ENCODE data around the gene LHFPL3. TPM values are rescaled to one million over a fixed set of nuclear protein-coding genes. Genes with fewer than 3 reads are reported as not detected.
"Not testable (repeated sequence)": the region's sequence is repeated elsewhere in the genome, so short reads cannot be mapped to it uniquely, and the experiment has no call there.

Gene LHFPL3
- total RNA-seq, 1 experiment from 2014 or later = not detected

GRCh38 chr7:104595591-104595990, 267.2 kb downstream of the LHFPL3 start:
- DNase-seq (ENCODE audit: low read depth) = not testable (repeated sequence)

- DNase-seq (ENCODE audit: low read depth) = no peak
These were observed 275.6 kb downstream of the LHFPL3 start for GRCh38 chr7:104603957-104604356.

GRCh38 chr7:104604706-104605105, 276.3 kb downstream of the LHFPL3 start:
- no peak for DNase-seq (ENCODE audit: low read depth)

GRCh38 chr7:104621321-104621720, 292.9 kb downstream of the LHFPL3 start:
- no peak for DNase-seq (ENCODE audit: low read depth)

DNA sequence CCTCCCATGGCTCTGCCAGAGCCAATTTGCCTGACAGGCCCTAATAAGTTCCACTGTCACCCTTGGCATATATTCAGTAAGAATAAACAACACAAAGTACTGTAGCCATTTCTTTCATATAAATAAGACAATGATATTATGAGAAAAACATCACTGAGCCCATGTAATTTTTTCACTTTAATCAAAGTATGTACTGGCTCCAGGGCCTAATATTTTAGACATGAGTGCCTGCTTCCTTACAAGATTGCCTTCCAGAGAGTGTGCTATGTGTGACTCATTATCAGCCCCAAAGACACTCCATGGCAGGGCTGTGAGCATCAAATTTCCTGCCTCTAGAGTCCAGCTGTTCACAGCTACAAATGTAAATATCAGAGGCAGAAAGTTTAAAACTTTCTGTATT, 297.6 kb downstream of the LHFPL3 start:
- DNase-seq (ENCODE audit: low read depth) = no peak

DNA sequence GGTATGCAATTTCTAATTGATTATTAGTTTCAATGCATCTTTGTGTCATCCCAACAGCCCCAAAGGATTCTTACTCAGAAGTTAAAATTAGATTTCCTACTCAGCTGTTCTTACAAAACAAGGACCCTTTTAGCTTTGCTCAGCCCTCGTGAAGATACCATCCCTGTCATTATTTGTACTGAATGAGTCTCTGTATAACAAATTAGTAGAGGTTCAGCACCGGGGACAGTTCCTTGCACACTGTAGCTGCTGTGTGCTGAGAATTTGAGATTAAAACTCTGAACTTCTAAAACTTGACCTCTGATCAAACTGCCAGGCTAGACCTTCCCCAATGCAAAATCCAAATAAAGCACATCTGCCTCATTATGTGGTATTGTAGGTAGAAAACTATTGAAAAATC, 299.1 kb downstream of the LHFPL3 start:
- DNase-seq (ENCODE audit: low read depth) = peak; percentile 15

DNA sequence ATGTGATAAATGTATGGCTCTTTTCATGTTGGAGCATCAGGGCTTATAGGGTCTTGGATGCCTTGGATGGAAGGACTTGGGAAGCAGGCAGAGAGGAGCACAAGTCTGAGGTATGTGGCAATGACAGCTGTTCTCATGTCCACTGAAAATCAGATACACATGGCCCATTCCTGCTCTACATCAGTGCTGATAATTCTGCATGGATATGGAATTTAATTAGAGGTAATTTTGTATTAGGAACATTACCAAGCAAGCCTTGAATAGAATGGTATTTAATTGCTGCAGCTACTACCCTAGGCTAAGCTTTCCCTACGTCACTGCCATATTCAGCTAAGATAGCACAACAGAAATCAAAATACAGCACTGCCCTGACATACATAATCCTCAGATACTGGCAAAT, 299.6 kb downstream of the LHFPL3 start:
- no peak for DNase-seq (ENCODE audit: low read depth)

DNA sequence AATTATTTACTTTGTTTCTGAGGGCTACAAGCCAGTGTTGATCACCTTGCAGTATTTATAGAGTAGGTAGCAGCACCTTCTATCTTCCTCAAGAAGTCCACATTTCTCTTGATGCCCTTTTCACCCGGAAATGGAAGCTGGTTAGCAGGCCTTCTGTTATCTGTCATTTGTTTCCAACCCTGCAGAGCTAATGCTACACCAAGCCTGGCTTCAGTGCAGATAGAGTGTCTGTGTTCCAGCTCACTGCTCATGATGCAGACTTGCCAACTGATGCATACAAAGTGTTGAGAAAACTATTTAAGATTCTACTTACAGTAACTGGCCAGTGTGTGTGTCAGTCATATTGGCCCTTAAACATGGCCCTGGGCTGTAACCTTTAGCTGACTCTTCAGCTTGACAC, 301.0 kb downstream of the LHFPL3 start:
- DNase-seq (ENCODE audit: low read depth) = no peak

DNA sequence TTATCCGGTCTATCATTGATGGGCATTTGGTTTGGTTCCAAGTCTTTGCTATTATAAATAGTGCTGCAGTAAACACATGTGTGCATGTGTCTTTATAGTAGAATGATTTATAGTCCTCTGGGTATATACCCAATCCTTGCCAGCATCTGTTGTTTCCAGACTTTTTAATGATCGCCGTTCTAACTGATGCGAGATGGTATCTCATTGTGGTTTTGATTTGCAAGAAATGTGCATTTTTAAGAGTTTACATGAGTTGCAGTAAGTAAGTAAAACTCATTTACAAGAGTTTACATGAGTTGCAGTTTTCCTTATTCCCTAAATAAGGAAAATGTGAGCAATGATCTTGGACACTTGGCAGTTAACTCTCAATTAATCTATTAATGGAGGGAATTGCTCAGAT, 312.1 kb downstream of the LHFPL3 start:
- no peak for DNase-seq (ENCODE audit: low read depth)

DNA sequence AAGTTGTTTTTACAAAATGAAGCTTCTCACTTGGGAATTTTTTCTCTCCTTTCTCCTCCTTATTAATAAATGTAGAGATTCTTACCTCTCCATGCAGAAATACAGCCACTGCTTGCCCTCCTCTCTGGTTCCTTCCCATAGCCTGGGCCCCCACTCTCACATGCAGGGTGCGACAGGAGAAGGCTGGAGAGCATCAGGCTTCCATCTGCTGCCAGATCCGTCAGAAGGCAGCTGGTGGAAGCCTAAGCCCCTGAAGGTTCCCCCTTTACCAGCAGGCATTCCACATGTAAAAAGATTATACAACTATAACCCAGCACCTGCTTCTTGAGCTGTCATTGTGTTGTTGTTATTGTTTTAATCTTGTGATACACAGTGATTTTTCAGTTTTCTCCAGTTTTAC, 314.2 kb downstream of the LHFPL3 start:
- DNase-seq (ENCODE audit: low read depth) = no peak

GRCh38 chr7:104643587-104644217, 315.3 kb downstream of the LHFPL3 start:
- no peak for DNase-seq (ENCODE audit: low read depth)

- DNase-seq (ENCODE audit: low read depth) = peak; percentile 45
These were observed 322.7 kb downstream of the LHFPL3 start for GRCh38 chr7:104650991-104651640.

GRCh38 chr7:104652434-104652833, 324.0 kb downstream of the LHFPL3 start:
- no peak for DNase-seq (ENCODE audit: low read depth)

DNA sequence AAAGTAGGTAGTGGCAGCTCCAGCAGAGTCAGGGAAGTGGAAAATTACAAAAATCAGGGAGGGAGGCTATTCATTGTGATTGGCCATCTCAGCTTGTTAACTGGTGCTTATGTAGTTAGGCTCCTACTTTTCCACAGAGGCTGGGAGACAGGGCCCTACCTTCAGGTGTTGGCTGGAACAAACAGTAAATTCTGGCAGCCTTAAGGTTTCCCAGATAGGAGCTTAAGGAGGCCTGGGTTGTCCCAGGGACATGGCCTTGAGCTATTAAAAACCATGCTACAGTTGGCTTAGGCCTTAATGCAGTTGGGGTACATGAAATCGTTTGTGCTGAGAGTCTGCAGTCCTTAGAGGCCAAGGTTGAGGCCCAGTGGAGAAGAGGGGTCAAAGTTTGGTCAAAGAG, 324.5 kb downstream of the LHFPL3 start:
- no peak for DNase-seq (ENCODE audit: low read depth)

DNA sequence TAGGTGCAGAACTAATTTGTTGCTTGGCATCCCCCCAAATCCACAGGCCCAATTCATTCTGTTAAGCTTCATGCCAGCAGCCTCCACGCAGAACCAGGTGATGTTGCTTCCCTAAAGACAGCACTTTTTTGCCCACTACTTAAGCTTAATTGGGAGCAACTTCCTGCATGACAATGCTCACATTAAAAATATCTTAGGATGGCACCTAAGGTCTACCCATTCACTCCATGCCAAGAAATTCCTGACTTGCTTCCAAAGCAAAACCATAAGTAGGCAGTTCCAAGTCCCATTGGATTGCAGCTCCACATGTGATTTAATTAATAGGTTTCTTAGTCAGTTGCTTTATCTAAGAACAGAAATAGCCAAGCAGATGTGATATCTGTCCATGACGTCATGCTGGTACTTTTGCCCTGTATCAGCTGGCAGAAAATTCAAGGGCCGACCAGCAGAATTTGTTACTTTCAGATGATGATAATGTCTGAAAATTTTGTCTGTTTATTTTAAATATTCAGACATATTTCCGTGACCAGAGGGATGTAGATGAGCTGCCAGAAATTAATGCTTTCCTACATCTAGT, 325.5 kb downstream of the LHFPL3 start:
- no peak for DNase-seq (ENCODE audit: low read depth)

DNA sequence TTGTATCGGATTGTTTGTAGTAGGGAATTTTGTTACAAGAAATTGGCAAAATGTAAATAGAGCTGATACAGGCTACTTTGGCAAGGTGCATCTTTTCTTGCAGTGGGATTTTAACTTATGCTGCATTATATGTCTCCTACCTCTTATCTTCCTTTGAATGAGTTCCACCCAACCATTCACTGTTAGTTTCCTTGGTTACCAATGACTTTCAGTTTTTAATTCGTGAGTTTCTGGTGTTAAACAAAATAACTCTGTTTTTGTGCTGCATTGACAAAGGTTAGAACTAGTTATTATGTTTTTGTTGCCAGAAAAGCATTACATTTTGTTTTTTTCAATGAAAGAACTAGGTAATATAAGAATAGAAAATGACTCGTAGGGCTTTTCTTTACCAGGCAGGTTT, 327.2 kb downstream of the LHFPL3 start:
- no peak for DNase-seq (ENCODE audit: low read depth)

DNA sequence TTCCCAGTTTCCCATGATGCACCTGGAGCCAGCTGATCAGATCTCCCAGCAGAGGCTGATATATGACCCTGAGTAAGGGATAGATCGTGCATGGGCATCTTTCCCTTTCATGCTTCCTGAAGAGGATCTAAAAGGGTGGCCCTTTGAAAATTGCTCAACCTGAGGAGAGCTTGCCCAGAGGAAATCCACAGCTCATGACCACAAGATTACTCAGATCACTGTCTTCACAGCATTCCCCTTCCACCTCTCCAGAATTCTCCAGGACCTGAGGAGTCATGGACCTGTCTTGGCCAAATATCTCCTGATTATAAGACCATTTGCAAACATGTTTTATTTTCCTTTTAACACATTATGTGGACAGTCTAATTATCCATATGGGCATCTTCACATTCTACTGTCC, 328.1 kb downstream of the LHFPL3 start:
- no peak for DNase-seq (ENCODE audit: low read depth)

DNA sequence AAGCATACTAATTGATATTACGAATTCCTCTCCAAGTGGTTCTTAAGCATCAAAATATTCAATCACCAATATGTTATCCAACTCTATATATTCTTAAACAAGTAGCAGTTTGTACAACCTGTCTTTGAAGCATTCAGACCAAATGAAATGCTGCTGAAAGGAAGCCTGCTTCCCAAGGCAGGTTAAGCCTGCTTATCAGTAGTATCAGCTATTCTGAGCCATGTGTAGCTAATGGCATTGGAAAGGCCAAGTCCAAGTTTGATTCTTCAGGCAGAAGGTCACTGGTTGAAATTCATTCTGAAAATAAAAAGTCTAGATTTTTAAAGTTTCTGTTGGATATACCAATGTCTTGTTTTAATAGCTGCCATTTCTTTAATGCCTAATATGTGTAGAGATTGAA, 328.7 kb downstream of the LHFPL3 start:
- no peak for DNase-seq (ENCODE audit: low read depth)

DNA sequence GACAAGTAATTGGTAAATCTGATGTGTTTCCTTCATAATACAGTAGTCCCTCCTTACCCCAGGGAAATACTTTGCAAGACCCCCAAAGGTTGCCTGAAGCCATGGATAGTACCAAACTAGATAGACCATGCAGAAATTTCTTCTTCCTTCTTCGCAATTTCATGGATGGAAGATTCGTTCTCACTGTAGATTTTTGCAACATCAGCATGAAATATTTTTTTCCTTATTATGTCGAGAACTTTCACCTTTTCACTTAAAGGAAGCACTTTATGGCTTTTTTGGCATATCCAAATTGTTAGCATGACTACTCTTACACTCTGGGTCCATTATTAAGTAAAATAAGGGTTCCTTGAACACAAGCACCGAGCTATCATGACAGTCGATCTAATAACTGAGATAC, 333.2 kb downstream of the LHFPL3 start:
- no peak for DNase-seq (ENCODE audit: low read depth)

- no peak for DNase-seq (ENCODE audit: low read depth)
These were observed 336.2 kb downstream of the LHFPL3 start for GRCh38 chr7:104664648-104665047.

GRCh38 chr7:104677587-104677986, 349.2 kb downstream of the LHFPL3 start:
- no peak for DNase-seq (ENCODE audit: low read depth)

GRCh38 chr7:104679085-104679484, 350.7 kb downstream of the LHFPL3 start:
- DNase-seq (ENCODE audit: low read depth) = no peak

DNA sequence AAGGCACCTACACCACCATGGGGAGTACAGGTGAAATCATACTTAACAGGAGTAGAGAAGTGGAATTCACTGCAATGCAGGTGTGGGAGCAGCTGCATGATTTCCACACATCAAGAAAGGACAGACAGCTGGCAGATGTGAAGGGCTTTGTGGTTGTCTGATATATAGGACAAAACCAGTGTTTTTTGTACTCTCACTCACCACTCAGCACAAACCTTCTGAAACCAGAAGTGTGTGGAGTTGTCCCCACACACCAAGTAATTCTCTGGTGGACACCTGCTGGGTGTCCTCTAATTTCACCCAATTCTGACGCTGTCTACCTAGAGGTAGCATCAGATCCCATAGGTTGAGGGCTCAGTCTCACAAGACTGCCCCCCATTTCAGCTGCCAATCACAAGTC, 357.9 kb downstream of the LHFPL3 start:
- DNase-seq (ENCODE audit: low read depth) = no peak

DNA sequence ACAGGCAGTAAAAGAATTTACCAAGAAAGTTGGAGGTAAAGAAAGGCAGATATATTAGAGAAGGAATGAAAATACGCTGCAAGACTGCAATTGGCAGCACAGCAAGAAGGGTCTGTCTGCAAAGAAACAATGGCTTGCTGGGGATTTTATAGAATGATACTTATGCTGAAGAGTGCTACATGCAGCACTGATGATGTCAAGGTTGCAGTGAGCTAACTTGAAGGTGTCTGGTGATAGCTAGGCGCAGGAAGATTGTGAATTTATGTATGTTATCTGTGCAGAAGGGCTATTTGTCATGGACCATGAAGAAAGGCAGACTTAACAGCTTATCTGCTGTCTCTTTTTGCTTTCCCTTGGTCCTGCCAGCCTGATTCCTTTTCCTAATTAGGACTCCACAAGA, 366.3 kb downstream of the LHFPL3 start:
- DNase-seq (ENCODE audit: low read depth) = no peak

Measured in RPMI7951 (cell line).